IMR-90 (cell line): ENCODE results near the gene CMSS1.

Experiments used
- MAZ ChIP-seq: IDR thresholded peaks from 2 replicates; pipeline ENCODE4 v1.6.1; 2012; ENCODE audit warnings: low read depth, mild to moderate bottlenecking, low read length, improper control_type of control experiment, moderate library complexity, borderline replicate concordance
- POLR2A ChIP-seq: IDR thresholded peaks from 2 replicates; pipeline ENCODE4 v1.6.1; 2012; ENCODE audit warnings: mild to moderate bottlenecking, low read depth, low read length
- TF ChIP-seq, protein P1 (sequence below): conservative IDR thresholded peaks from 2 replicates; pipeline ENCODE4 v1.5.1; 2012; ENCODE audit warnings: mild to moderate bottlenecking, low read depth, low read length, improper control_type of control experiment
- TF ChIP-seq, protein P2 (sequence below): fragments of 150-350 bp; IDR thresholded peaks from 2 replicates; pipeline ENCODE4 v1.6.1; 2017; ENCODE audit warnings: mild to moderate bottlenecking, antibody characterized with exemption, low read length, low read depth

DNA sequence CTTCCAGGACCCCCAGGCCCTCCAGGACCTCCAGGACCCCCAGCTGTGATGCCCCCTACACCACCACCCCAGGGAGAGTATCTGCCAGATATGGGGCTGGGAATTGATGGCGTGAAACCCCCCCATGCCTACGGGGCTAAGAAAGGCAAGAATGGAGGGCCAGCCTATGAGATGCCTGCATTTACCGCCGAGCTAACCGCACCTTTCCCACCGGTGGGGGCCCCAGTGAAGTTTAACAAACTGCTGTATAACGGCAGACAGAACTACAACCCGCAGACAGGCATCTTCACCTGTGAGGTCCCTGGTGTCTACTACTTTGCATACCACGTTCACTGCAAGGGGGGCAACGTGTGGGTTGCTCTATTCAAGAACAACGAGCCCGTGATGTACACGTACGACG is 22.1 kb upstream of the CMSS1 start:
- TF ChIP-seq, protein P1, sequence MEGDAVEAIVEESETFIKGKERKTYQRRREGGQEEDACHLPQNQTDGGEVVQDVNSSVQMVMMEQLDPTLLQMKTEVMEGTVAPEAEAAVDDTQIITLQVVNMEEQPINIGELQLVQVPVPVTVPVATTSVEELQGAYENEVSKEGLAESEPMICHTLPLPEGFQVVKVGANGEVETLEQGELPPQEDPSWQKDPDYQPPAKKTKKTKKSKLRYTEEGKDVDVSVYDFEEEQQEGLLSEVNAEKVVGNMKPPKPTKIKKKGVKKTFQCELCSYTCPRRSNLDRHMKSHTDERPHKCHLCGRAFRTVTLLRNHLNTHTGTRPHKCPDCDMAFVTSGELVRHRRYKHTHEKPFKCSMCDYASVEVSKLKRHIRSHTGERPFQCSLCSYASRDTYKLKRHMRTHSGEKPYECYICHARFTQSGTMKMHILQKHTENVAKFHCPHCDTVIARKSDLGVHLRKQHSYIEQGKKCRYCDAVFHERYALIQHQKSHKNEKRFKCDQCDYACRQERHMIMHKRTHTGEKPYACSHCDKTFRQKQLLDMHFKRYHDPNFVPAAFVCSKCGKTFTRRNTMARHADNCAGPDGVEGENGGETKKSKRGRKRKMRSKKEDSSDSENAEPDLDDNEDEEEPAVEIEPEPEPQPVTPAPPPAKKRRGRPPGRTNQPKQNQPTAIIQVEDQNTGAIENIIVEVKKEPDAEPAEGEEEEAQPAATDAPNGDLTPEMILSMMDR: no peak
- TF ChIP-seq POLR2A (no peak), MAZ (no peak)
- TF ChIP-seq, protein P2, sequence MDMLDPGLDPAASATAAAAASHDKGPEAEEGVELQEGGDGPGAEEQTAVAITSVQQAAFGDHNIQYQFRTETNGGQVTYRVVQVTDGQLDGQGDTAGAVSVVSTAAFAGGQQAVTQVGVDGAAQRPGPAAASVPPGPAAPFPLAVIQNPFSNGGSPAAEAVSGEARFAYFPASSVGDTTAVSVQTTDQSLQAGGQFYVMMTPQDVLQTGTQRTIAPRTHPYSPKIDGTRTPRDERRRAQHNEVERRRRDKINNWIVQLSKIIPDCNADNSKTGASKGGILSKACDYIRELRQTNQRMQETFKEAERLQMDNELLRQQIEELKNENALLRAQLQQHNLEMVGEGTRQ: no peak
